ENCODE results near the gene SEMA4D.

DNA sequence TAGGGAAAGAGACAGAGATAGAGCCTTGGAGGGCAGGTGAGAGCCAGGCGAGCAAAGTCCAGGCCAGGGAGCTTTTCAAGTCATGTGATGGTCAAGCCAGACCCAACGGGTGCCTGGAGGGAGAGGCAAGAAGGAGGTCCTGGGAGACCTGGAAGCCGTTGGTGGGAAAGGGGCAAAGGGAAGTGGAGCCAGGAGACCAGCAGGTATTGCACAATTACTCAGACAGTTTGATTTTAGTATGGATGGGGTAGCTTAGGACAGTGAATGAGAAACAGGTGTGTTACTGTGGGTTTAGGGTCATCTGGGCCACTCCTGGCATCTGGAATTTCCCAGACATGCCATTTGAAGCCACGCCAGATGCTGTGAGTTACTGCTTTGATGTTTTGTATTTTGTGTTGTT, 174.5 kb downstream of the SEMA4D start:
- TF ChIP-seq, protein P1, sequence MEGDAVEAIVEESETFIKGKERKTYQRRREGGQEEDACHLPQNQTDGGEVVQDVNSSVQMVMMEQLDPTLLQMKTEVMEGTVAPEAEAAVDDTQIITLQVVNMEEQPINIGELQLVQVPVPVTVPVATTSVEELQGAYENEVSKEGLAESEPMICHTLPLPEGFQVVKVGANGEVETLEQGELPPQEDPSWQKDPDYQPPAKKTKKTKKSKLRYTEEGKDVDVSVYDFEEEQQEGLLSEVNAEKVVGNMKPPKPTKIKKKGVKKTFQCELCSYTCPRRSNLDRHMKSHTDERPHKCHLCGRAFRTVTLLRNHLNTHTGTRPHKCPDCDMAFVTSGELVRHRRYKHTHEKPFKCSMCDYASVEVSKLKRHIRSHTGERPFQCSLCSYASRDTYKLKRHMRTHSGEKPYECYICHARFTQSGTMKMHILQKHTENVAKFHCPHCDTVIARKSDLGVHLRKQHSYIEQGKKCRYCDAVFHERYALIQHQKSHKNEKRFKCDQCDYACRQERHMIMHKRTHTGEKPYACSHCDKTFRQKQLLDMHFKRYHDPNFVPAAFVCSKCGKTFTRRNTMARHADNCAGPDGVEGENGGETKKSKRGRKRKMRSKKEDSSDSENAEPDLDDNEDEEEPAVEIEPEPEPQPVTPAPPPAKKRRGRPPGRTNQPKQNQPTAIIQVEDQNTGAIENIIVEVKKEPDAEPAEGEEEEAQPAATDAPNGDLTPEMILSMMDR (IDR thresholded peaks at IDR 0.05; ENCODE audit: poor library complexity, severe bottlenecking) = no peak
- TF ChIP-seq EP300 (conservative IDR thresholded peaks at IDR 0.05; ENCODE audit: poor library complexity, severe bottlenecking) = no peak
- TF ChIP-seq SMC3 (conservative IDR thresholded peaks at IDR 0.05; ENCODE audit: poor library complexity) = no peak
- TF ChIP-seq POLR2AphosphoS5 (IDR thresholded peaks at IDR 0.05) = no peak
- TF ChIP-seq MXI1 (conservative IDR thresholded peaks at IDR 0.05; ENCODE audit: poor library complexity, severe bottlenecking) = no peak
